ENCODE measurements around the gene GKAP1.
A peak's percentile ranks its signal among the peaks of the same experiment; 100 is the strongest.
"Not testable (repeated sequence)": the region's sequence is repeated elsewhere in the genome, so short reads cannot be mapped to it uniquely, and the experiment has no call there.

Gene GKAP1

GRCh38 chr9:83817356-83818278 is at the start of gene GKAP1:
Gene GKAP1, minus strand, starts transcription at chr9:83817769. Its CDS starts 11,252 bp downstream, at chr9:83806517.
- not testable (repeated sequence) for H3K79me2 ChIP-seq (ENCODE audit: insufficient read depth, low read length); H3K4me1 ChIP-seq (ENCODE audit: insufficient read depth, low read length, poor library complexity, severe bottlenecking); H3K9me3 ChIP-seq (ENCODE audit: insufficient read depth, low read depth, low read length); H3F3A ChIP-seq (ENCODE audit: low read depth); H3K36me3 ChIP-seq (ENCODE audit: insufficient read depth, low read length); H4K20me1 ChIP-seq (ENCODE audit: insufficient read depth, low read length, poor library complexity, severe bottlenecking); H3K27me3 ChIP-seq (ENCODE audit: insufficient read depth, low read length, poor library complexity, severe bottlenecking); H3K9me2 ChIP-seq (replicated peaks; ENCODE audit: low read depth, low read length)
- Histone ChIP-seq H3K4me3 (ENCODE audit: low read length, poor library complexity, severe bottlenecking) (peak within 1 kb of the TSS; percentile 77), H3K9ac (ENCODE audit: low read depth, low read length, poor library complexity, severe bottlenecking) (peak within 1 kb of the TSS; percentile 70), H2AFZ (ENCODE audit: low read length) (peak within 1 kb of the TSS; percentile 90), H3K4me2 (ENCODE audit: low read depth, low read length, poor library complexity, severe bottlenecking) (peak within 1 kb of the TSS; percentile 84)

GRCh38 chr9:83849895-83850294 is 32.3 kb upstream of the GKAP1 start:
- not testable (repeated sequence) for H3K4me2 ChIP-seq (ENCODE audit: low read depth, low read length, poor library complexity, severe bottlenecking); H4K20me1 ChIP-seq (ENCODE audit: insufficient read depth, low read length, poor library complexity, severe bottlenecking); H3K9ac ChIP-seq (ENCODE audit: low read depth, low read length, poor library complexity, severe bottlenecking); H3K9me2 ChIP-seq (replicated peaks; ENCODE audit: low read depth, low read length); H3F3A ChIP-seq (ENCODE audit: low read depth); H3K27me3 ChIP-seq (ENCODE audit: insufficient read depth, low read length, poor library complexity, severe bottlenecking); H3K9me3 ChIP-seq (ENCODE audit: insufficient read depth, low read depth, low read length); H2AFZ ChIP-seq (ENCODE audit: low read length); H3K36me3 ChIP-seq (ENCODE audit: insufficient read depth, low read length); H3K4me3 ChIP-seq (ENCODE audit: low read length, poor library complexity, severe bottlenecking); H3K79me2 ChIP-seq (ENCODE audit: insufficient read depth, low read length); H3K4me1 ChIP-seq (ENCODE audit: insufficient read depth, low read length, poor library complexity, severe bottlenecking)

GRCh38 chr9:83837070-83837643 is 19.6 kb upstream of the GKAP1 start:
- H3K4me1 ChIP-seq (ENCODE audit: insufficient read depth, low read length, poor library complexity, severe bottlenecking); H3K9me3 ChIP-seq (ENCODE audit: insufficient read depth, low read depth, low read length); H3F3A ChIP-seq (ENCODE audit: low read depth); H3K79me2 ChIP-seq (ENCODE audit: insufficient read depth, low read length); H3K4me2 ChIP-seq (ENCODE audit: low read depth, low read length, poor library complexity, severe bottlenecking); H3K36me3 ChIP-seq (ENCODE audit: insufficient read depth, low read length); H3K9me2 ChIP-seq (replicated peaks; ENCODE audit: low read depth, low read length); H2AFZ ChIP-seq (ENCODE audit: low read length); H4K20me1 ChIP-seq (ENCODE audit: insufficient read depth, low read length, poor library complexity, severe bottlenecking); H3K4me3 ChIP-seq (ENCODE audit: low read length, poor library complexity, severe bottlenecking); H3K9ac ChIP-seq (ENCODE audit: low read depth, low read length, poor library complexity, severe bottlenecking); H3K27me3 ChIP-seq (ENCODE audit: insufficient read depth, low read length, poor library complexity, severe bottlenecking): not testable (repeated sequence)
- peak; percentile 35 for TF ChIP-seq CTCF (conservative IDR thresholded peaks at IDR 0.05; ENCODE audit: low read length)

GRCh38 chr9:83830426-83831071 is 13.0 kb upstream of the GKAP1 start:
- not testable (repeated sequence) for H4K20me1 ChIP-seq (ENCODE audit: insufficient read depth, low read length, poor library complexity, severe bottlenecking); H3K4me2 ChIP-seq (ENCODE audit: low read depth, low read length, poor library complexity, severe bottlenecking); H3K79me2 ChIP-seq (ENCODE audit: insufficient read depth, low read length); H3K4me3 ChIP-seq (ENCODE audit: low read length, poor library complexity, severe bottlenecking); H3K27me3 ChIP-seq (ENCODE audit: insufficient read depth, low read length, poor library complexity, severe bottlenecking); H2AFZ ChIP-seq (ENCODE audit: low read length); H3F3A ChIP-seq (ENCODE audit: low read depth); H3K9ac ChIP-seq (ENCODE audit: low read depth, low read length, poor library complexity, severe bottlenecking); H3K9me2 ChIP-seq (replicated peaks; ENCODE audit: low read depth, low read length); H3K36me3 ChIP-seq (ENCODE audit: insufficient read depth, low read length); H3K9me3 ChIP-seq (ENCODE audit: insufficient read depth, low read depth, low read length); H3K4me1 ChIP-seq (ENCODE audit: insufficient read depth, low read length, poor library complexity, severe bottlenecking)

- not testable (repeated sequence) for H3K9me3 ChIP-seq (ENCODE audit: insufficient read depth, low read depth, low read length); H3K36me3 ChIP-seq (ENCODE audit: insufficient read depth, low read length); H3K4me1 ChIP-seq (ENCODE audit: insufficient read depth, low read length, poor library complexity, severe bottlenecking); H3K4me3 ChIP-seq (ENCODE audit: low read length, poor library complexity, severe bottlenecking); H2AFZ ChIP-seq (ENCODE audit: low read length); H3K9me2 ChIP-seq (replicated peaks; ENCODE audit: low read depth, low read length); H3K79me2 ChIP-seq (ENCODE audit: insufficient read depth, low read length); H3F3A ChIP-seq (ENCODE audit: low read depth); H3K4me2 ChIP-seq (ENCODE audit: low read depth, low read length, poor library complexity, severe bottlenecking); H4K20me1 ChIP-seq (ENCODE audit: insufficient read depth, low read length, poor library complexity, severe bottlenecking); H3K27me3 ChIP-seq (ENCODE audit: insufficient read depth, low read length, poor library complexity, severe bottlenecking); H3K9ac ChIP-seq (ENCODE audit: low read depth, low read length, poor library complexity, severe bottlenecking)
Observed at GRCh38 chr9:83824986-83825623, 7.5 kb upstream of the GKAP1 start.

- not testable (repeated sequence) for H4K20me1 ChIP-seq (ENCODE audit: insufficient read depth, low read length, poor library complexity, severe bottlenecking); H3K9me3 ChIP-seq (ENCODE audit: insufficient read depth, low read depth, low read length); H3K27me3 ChIP-seq (ENCODE audit: insufficient read depth, low read length, poor library complexity, severe bottlenecking); H3K79me2 ChIP-seq (ENCODE audit: insufficient read depth, low read length); H3F3A ChIP-seq (ENCODE audit: low read depth); H3K36me3 ChIP-seq (ENCODE audit: insufficient read depth, low read length); H3K9me2 ChIP-seq (replicated peaks; ENCODE audit: low read depth, low read length); H3K4me1 ChIP-seq (ENCODE audit: insufficient read depth, low read length, poor library complexity, severe bottlenecking)
- Histone ChIP-seq H3K4me2 (ENCODE audit: low read depth, low read length, poor library complexity, severe bottlenecking) (peak overlapping the region; percentile 84), H3K9ac (ENCODE audit: low read depth, low read length, poor library complexity, severe bottlenecking) (peak overlapping the region; percentile 70), H2AFZ (ENCODE audit: low read length) (peak overlapping the region; percentile 73; the same call in 1 of the 2 replicates), H3K4me3 (ENCODE audit: low read length, poor library complexity, severe bottlenecking) (peak overlapping the region; percentile 77)
Observed at GRCh38 chr9:83817011-83817355, 586 bp downstream of the GKAP1 start.
